Activated T-cell treated with anti-CD3 and anti-CD28 coated beads, Interleukin-2, amount 50 U/mL, for 1 hour (primary cell): ENCODE results near the gene CHRNA4.

Experiments
- DNase-seq: peaks from one replicate; pipeline ENCODE4 v3.0.0-alpha.2; 2020

Gene CHRNA4

DNA sequence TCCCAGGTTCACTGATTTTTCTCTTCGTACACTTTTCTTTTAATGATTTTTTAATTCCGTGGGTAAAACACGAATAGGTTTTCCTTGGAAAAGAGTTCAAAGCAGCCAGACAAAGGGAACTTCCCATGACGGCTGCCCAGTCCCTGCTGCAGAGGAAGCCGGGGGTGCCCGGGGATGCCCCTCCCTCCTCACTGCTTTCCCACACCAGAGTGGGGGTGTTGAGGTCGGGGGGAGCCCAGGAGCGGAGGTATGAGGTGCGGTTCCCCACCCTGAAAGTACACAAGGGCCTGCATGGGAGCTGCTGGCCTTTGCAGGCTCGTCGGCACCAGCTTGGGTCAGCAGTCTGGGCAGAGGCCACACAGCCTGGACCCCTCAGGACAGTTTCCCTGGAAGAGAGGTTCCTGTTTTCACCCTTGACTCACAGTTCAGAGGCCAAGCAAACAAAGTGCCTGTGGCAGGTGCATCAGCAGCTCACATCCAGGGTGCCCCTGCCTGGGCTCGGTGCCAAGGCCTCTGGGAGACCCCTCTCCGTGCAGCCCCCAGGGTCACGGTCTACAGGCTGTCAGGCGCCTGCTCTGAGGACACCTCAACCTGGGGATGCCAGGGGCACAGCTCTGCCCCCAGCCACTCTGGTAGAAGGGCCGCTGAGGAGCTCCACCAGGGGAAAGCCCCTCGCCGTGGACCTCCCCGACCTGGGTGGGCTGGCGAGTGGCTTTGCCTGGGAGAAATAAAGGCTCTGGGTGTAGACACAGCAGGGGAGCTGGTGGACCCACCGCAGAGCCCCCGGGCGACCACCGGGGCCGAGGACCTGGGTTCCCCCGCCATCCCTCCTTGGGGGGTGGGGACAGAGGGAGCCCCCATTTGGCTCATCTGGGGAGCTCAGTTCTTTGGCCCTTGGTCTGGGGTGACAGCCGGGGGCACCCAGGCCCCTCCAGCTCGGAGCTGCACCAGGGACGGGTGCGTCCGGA, 15.4 kb upstream of the CHRNA4 start:
- DNase-seq = no peak

DNA sequence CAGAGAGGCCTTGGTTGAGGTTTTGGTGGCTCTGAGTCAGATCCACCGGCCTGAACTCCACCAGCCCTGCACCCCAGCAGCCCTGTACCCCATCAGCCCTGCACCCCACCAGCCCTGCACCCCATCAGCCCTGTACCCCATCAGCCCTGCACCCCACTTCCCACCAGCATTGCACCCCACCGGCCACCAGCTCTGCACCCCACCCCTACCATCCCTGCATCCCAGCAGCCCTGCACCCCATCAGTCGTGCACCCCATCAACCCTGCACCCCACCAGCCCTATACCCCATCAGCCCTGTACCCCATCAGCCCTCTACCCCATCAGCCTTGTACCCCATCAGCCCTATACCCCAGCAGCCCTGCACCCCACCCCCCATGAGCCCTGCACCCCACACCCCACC, 14.3 kb upstream of the CHRNA4 start:
- no peak for DNase-seq

DNA sequence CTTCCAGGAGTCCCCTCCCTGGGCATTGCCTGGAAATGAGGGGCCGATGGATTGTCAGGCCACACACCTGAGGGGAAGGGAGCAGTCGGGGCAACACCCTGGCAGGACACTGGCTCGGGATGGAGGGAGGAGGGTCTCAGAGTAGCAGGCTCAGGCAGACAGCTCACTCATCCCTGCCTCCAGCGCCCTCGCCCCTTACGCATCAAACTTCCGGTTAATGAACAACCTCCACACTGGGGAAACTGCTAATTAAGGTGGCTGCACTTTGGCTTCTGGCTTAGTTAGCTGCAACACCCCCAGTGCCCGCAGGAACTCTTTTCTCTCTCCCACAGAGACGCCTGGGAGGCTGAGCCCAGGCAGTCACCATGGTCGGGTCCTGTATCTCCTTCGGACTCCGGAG, 13.4 kb upstream of the CHRNA4 start:
- DNase-seq = no peak

GRCh38 chr20:63373996-63374395, 12.8 kb upstream of the CHRNA4 start:
- DNase-seq = no peak

DNA sequence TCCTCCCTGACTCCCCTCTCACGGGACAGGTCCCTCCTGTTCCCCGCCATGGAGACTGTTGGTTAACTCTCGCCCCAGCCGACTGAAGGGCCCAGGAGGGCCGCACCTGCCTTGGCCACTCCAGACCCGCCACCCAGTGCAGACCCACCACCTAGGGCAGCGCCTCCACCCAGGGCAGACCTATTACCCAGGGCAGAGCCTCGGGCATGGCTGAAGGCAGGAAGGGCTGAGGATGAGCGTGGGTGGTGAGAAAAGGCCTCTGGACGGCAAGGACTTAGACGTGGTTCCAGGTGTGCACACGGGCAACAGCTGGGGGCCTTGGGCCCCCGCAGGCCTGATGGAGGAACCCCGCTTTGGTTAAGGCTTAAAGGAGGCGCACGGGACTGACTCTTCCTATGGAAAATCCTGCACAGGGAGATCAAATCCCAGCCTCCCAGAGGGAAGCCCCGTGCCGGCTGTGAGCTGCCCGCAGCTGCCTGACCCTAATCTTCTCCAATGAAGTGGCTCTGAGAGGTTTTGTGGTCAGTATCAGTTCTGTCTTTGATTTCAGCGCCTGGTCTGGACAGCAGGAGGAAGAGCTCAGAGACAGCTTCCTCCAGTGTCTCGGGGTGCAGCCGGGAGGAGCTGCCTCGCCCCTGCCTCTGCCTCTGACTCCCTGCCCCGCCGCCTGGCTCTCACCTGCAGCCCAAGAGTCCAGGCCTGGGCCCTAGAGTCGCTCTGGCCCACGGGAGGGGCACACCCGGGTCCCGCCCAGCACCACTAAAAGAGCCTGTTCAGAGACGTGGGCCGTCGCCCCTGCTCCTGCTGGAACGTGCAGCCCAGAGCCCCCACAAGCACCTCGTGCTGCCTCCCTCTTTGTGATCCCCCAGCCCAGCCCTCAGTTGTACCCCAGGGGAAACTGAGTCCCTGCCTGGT, 12.1 kb upstream of the CHRNA4 start:
- no peak for DNase-seq

DNA sequence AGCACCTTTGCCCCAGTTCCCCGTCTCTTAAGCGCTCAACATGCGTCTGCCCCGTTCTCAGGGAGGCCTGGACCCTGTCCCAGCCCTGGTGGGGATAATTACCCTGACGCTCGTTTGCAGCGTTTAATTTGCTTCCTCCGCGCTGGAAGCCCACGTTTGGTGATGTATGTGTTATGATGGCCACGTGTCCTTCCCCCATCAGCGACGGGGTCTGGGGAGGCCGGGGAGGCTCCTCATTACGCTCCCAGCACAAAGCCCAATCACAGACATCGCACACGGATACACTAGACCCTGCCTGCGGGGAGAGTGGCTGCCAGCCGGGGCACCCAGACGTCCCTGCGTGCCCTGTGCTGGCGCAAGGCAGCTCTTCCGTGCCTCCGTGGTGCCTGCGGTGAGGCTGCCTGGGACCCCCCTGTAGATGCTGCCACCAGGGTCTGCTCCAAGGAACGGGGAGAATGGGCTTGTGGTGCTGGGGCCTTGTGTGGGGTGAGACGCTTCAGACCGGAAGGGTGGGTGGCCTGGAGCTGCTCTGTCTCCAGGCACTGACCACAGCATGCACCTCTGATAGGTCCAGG, 10.2 kb upstream of the CHRNA4 start:
- no peak for DNase-seq

- no peak for DNase-seq
Measured at GRCh38 chr20:63370618-63371187, 9.6 kb upstream of the CHRNA4 start.

- DNase-seq = no peak
Measured at GRCh38 chr20:63369724-63370617, 8.8 kb upstream of the CHRNA4 start.

DNA sequence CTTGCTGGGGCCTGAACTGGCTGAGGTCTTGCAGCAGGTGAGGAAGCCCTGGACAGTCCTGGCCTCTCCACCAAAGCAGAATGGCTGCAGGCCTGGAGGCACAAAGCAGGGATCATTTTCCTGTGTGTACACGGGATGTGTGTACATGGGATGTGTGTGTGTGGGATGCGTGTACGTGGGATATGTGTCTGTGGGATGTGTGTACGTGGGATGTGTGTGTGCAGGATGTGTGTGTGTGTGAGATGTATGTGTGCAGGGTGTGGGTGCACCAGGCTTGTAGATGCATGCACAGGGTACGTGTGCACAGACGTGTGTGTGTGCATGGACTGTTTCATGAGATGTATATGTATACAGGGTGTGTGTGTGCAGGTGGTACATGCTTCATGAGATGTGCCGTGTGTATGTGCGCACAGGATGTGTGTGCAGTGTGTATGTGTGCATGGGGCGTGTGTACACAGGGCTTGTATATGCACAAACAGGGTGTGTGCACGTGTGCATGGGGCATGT, 7.9 kb upstream of the CHRNA4 start:
- DNase-seq = no peak

- no peak for DNase-seq
Measured at GRCh38 chr20:63368151-63368550, 7.0 kb upstream of the CHRNA4 start.

DNA sequence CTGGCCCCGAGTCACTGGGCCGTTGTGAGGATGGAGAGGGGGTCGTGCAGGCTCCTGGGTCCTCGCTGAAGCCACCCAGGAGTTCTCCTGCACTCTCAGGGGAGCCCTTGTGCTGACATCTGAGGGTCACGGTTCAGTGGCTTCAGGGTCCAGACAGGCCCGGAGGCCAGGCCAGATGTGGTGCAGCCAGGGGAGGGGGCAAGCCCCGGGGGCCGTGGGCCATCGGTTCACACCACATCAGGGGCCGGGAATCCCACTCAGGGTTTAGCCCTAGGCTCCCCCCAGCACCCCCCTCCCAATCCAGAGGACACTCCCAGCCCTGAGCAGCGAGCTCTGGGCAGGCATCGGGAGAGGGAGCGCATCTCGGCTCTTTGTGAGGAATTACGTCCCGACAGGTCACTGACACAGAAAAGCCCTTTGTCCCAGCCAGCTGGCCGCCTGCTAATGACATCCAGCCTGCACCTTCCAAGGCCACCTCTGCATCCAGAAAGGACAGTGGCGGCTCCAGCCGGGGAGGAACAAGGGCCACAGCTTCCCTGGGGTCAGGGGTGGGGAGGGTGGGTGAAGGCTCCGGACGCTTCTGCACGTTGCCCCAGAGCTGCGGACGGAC, 6.4 kb upstream of the CHRNA4 start:
- no peak for DNase-seq

DNA sequence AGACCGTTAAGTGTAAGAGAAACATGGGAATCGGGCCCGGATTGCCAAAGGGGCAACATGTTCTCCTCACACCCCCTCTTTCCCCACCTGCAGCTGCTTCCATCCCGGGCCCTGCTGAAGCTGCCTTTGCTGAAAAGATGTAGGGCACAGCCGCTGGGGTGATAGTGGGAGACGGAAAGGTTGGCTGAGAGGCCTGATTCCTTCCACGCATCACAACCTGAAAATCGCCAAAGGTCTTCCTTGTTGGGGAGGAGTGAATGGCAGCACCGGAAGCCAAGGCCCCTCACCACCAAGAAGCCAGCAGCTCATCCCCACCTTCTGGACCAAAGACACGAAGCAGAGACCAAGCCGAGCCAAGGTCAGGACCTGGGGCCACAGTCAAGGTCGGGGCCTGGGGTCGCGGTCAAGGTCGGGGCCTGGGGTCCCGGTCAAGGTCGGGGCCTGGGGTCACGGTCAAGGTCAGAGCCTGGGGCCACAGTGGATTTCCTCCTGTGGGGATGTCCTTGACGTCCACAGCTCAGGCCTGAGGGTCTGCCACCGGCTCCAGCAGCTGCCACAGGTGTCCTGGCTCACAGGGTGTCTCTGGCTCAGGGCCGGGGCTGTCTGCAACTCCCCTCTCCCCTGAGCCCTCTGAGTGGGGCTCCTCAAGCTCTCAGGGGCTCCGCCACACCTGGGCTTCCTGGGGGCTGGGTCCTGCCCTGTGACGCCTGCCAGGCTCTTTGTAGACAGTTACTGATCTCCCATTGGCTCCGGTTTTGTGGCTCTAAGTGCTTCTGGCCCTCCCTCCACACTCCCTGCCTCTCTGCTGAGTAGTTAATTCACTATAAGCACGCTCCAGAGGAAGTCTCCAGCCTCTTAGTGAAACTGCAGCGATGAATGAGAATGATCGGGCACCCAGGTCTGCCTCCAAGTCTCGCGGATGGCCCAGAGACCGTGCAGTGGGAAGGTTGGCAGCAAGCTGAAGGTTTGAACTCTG, 5.5 kb upstream of the CHRNA4 start:
- no peak for DNase-seq

- no peak for DNase-seq
Measured at GRCh38 chr20:63365601-63366389, 4.6 kb upstream of the CHRNA4 start.

- DNase-seq = no peak
Measured at GRCh38 chr20:63364801-63365585, 3.8 kb upstream of the CHRNA4 start.

DNA sequence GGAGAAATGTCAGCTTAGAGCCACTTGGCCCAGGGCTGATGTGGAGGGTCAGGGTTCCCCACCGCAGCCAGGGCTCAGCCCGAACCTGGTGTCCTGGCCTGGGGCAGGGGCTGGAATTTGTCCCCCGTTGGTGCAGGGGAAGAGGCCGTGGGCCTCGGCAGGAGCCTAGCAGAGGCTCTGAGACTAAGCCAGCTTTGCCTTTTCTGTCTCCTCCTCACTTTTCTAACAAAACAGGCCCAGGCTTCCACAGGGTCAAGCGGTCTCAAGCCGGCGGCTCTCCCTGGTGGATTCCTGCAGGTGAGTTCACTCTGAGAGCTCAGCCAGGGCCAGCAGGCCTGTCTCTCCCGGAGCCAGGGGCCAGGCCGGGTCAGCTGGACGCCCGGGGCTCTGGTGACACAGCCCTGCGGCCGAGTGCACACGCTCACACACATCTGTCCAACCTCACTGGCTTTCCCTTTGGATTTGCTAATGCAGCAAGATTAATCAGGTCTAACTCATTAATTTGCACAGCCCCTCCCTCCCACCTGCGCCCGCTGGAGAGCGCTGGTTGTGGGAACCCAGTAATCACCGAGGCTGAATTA, 2.9 kb upstream of the CHRNA4 start:
- DNase-seq = no peak

- DNase-seq = no peak
Measured at GRCh38 chr20:63363013-63363957, 2.1 kb upstream of the CHRNA4 start.
